ENCODE data around the gene HEATR3. TPM values are rescaled to one million over a fixed set of nuclear protein-coding genes. Genes with fewer than 3 reads are reported as not detected.

HEATR3 gene
- total RNA-seq, 1 donor from 2014 or later: 19.1 TPM

GRCh38 chr16:50136399-50136798 is 70.6 kb downstream of the HEATR3 start:
- H3K4me3 ChIP-seq (ENCODE audit: low read depth, low read length): no peak overlapping the region
- no peaks in the 10 kb centered on the region for H3K36me3 ChIP-seq (ENCODE audit: control insufficient read depth, insufficient read depth, low read length)

DNA sequence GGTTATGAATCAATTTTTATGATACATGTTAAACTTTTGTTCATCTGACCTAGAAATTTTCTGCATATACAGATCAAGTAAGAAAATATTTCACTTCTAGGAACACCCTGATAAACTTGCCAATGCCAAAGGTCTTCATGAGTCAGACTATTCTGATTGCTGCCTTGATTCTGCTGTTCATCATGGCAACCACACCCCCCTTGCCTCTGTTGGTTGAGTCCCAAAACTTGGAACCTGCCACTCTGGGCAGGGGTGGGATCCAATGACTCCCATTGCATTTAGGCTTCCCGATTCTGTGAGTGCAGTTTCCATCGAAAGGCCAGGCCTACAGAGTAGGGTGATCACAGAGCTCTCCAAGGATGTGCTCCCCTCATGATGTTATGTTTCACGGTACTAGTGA is 71.5 kb downstream of the HEATR3 start:
- no peak for DNase-seq (ENCODE audit: low read depth)
- Histone ChIP-seq H3K27me3 (ENCODE audit: control insufficient read depth, insufficient read depth, low read length) (no peaks in the 10 kb centered on the region), H3K36me3 (ENCODE audit: control insufficient read depth, insufficient read depth, low read length) (no peaks in the 10 kb centered on the region), H3K4me3 (ENCODE audit: low read depth, low read length) (no peak overlapping the region)
- TF ChIP-seq, protein P1, sequence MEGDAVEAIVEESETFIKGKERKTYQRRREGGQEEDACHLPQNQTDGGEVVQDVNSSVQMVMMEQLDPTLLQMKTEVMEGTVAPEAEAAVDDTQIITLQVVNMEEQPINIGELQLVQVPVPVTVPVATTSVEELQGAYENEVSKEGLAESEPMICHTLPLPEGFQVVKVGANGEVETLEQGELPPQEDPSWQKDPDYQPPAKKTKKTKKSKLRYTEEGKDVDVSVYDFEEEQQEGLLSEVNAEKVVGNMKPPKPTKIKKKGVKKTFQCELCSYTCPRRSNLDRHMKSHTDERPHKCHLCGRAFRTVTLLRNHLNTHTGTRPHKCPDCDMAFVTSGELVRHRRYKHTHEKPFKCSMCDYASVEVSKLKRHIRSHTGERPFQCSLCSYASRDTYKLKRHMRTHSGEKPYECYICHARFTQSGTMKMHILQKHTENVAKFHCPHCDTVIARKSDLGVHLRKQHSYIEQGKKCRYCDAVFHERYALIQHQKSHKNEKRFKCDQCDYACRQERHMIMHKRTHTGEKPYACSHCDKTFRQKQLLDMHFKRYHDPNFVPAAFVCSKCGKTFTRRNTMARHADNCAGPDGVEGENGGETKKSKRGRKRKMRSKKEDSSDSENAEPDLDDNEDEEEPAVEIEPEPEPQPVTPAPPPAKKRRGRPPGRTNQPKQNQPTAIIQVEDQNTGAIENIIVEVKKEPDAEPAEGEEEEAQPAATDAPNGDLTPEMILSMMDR (IDR thresholded peaks at IDR 0.05; ENCODE audit: insufficient read depth, low read length, poor library complexity, severe bottlenecking): no peak

More at GRCh38 chr16:50136399-50136798, 70.6 kb downstream of the HEATR3 start:
- DNase-seq (ENCODE audit: low read depth): no peak
- H3K27me3 ChIP-seq (ENCODE audit: control insufficient read depth, insufficient read depth, low read length): no peaks in the 10 kb centered on the region
- TF ChIP-seq, protein P1 (IDR thresholded peaks at IDR 0.05; ENCODE audit: insufficient read depth, low read length, poor library complexity, severe bottlenecking): no peak

DNA sequence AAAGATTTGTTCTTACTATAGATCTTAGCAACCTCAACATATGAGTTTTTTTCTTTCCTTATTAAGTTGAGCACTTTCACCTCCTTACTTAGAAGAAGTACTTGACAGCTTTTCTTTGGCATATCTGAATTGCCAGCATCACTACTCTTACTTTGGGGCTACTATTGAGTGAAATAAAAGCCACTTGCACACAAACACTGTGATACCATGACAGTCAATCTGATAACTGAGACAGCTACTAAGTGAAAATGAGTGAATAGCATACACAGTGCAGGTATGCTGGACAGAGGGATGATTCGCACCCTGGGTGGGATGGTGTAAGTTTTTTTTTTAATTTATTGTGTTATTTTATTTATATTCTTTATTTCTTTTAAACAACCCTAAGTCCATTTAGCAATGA is 73.8 kb downstream of the HEATR3 start:
- H3K4me3 ChIP-seq (ENCODE audit: low read depth, low read length): no peak overlapping the region
- no peak for DNase-seq (ENCODE audit: low read depth)
- H3K27me3 ChIP-seq (ENCODE audit: control insufficient read depth, insufficient read depth, low read length): no peaks in the 10 kb centered on the region
- TF ChIP-seq, protein P1 (IDR thresholded peaks at IDR 0.05; ENCODE audit: insufficient read depth, low read length, poor library complexity, severe bottlenecking): no peak
- no peaks in the 10 kb centered on the region for H3K36me3 ChIP-seq (ENCODE audit: control insufficient read depth, insufficient read depth, low read length)

GRCh38 chr16:50144211-50144610 is 78.4 kb downstream of the HEATR3 start:
- no peaks in the 10 kb centered on the region for H3K36me3 ChIP-seq (ENCODE audit: control insufficient read depth, insufficient read depth, low read length)
- DNase-seq (ENCODE audit: low read depth): no peak
- H3K4me3 ChIP-seq (ENCODE audit: low read depth, low read length): no peak overlapping the region
- TF ChIP-seq, protein P1 (IDR thresholded peaks at IDR 0.05; ENCODE audit: insufficient read depth, low read length, poor library complexity, severe bottlenecking): no peak
- no peaks in the 10 kb centered on the region for H3K27me3 ChIP-seq (ENCODE audit: control insufficient read depth, insufficient read depth, low read length)

GRCh38 chr16:50146479-50147435 is 81.0 kb downstream of the HEATR3 start:
- H3K4me3 ChIP-seq (ENCODE audit: low read depth, low read length): no peak overlapping the region
- peak; percentile 81 for DNase-seq (ENCODE audit: low read depth)
- H3K36me3 ChIP-seq (ENCODE audit: control insufficient read depth, insufficient read depth, low read length): no peaks in the 10 kb centered on the region
- TF ChIP-seq, protein P1 (IDR thresholded peaks at IDR 0.05; ENCODE audit: insufficient read depth, low read length, poor library complexity, severe bottlenecking): no peak
- no peaks in the 10 kb centered on the region for H3K27me3 ChIP-seq (ENCODE audit: control insufficient read depth, insufficient read depth, low read length)
